DOHH2 (cell line): ENCODE measurements around the gene HIVEP3.

Source experiments
- CTCF ChIP-seq: fragments of 200-600 bp; sonication (generic); IDR thresholded peaks from one replicate; pipeline ENCODE4 v1.5.1; 2014; ENCODE audit warnings: antibody characterized with exemption, mild to moderate bottlenecking, low read depth, low read length; ENCODE audit not compliant: poor library complexity, severe bottlenecking
- EZH2phosphoT487 ChIP-seq: fragments of 200-600 bp; sonication (generic); IDR thresholded peaks from 2 replicates; pipeline ENCODE4 v1.6.1; 2017; ENCODE audit warnings: borderline replicate concordance, mild to moderate bottlenecking, antibody characterized with exemption, low read length, moderate library complexity, mixed read lengths

GRCh38 chr1:41813755-41814745, 104.7 kb downstream of the HIVEP3 start:
- TF ChIP-seq CTCF = no peak
- TF ChIP-seq EZH2phosphoT487 = no peak
